NOMO-1 treated with dmso at 0.1 percent for 144 hours (cell line): ENCODE data around the gene UGT8.
"Not testable (repeated sequence)": the region's sequence is repeated elsewhere in the genome, so short reads cannot be mapped to it uniquely, and the experiment has no call there.

Experiments
- DNase-seq: peaks from one replicate; lab custom pipeline; 2025; ENCODE audit not compliant: unreplicated experiment; lab: John Stamatoyannopoulos, UW

Gene UGT8

GRCh38 chr4:114606245-114606644 lies 7.6 kb downstream of the UGT8 start:
- DNase-seq: no peak

- DNase-seq: no peak
Observed at GRCh38 chr4:114607056-114607455, 8.4 kb downstream of the UGT8 start.

DNA sequence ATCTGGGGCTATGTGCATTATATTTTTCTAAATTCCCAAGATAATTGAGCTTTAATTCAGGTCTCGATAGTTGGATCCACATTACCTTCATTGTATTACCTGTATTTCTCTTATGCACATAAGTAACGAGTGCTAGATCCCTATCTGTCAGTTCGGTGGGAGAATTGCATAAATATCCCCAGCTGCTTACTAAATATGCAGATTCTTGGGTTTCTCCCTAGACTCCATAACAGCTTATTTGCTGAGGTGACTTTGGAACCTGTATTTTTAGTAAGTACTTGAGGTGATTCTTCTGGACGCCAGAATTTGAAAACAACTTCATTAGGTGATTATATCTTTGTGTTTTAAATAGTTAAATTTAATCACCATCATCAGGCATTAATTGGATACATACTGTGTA lies 15.0 kb downstream of the UGT8 start:
- no peak for DNase-seq

DNA sequence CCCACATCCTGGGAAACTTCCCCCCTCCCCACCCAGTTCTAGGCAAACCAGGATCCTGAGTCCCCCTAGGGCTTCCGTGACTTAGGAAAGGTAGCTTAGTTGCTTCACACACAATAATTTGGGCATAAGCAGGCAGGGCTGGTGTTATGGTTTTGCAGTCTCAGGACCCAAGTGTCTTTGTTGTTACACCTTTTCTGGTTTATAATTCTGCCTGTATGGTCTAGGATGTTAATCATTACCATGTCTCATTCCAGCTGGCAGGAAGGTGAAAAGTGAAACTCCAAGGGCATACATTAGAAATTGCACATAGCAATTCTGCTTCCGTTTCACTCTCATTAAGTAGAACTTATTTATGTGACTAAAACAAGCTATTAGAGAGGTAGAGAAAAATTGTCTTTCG lies 16.8 kb downstream of the UGT8 start:
- DNase-seq: no peak

GRCh38 chr4:114616036-114616435 lies 17.4 kb downstream of the UGT8 start:
- not testable (repeated sequence) for DNase-seq

- no peak for DNase-seq
Observed at GRCh38 chr4:114626196-114626595, 27.6 kb downstream of the UGT8 start.

- no peak for DNase-seq
Observed at GRCh38 chr4:114636192-114636935, 37.8 kb downstream of the UGT8 start.

DNA sequence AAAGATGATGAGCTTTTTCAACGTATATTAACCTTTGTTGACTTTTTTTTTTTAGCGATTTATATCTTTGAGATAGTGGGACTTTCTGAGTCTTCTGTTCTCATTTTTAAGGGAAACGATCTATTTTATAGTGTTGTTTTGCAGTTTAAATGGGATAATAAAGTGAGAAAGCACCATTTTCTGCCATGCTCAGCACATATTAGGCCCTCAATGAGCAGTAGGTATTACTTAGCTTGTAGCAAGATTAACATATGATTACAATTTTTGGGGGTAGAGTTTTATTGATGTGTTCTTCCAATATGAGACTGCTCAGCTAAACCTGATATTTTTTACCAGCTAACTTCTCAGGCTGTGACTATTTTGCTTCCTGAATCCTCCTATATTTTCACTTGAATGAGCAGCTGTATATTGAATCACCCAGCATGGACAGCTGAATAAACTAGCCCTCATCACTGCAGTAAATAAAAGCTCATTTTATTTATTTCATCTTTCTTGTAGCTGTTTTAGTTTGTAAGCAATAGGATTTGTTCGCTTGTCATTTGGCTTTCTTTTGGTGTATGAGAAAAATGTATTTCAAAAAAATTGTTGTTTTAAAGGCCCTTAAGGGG lies 43.7 kb downstream of the UGT8 start:
- no peak for DNase-seq

DNA sequence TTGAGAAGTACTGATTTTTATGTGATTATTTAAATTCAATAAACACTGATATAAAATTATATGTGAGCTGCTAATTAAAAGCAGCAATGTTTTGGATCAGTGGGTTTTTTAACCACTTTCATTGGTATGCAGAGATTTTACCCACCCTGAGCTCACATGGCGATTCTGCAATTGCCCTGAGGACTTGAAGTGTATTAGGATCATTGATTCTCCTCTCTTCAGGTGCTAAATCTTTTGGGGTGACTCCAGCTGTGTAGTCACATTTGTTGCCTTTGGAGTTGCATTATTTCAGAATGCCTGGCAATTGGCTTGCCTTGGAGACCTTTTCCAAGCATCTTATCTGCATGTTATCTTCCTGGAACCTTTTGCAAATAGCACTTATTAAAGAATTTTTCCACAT lies 51.3 kb downstream of the UGT8 start:
- no peak for DNase-seq

- DNase-seq: no peak
Observed at GRCh38 chr4:114653675-114654074, 55.1 kb downstream of the UGT8 start.

- no peak for DNase-seq
Observed at GRCh38 chr4:114654592-114654991, 56.0 kb downstream of the UGT8 start.

GRCh38 chr4:114658179-114658578 lies 59.6 kb downstream of the UGT8 start:
- no peak for DNase-seq

DNA sequence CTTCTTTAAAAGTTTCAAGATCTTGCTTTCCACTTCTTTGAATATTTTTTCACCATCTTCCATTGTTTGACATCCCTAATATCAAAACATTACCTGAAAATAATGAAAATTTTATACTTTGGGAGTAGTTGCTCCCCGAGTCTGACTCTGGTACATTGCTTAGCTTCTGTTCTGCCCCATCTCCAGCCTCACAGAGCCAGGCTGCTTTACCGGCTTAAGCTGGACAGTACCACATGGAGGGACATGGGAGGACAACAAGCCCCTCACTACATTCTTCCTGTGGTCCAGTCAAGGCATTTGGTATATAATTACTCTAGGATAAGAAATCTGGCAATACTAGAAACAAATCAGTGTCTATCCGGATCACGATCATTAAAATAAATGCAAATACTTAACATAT lies 60.2 kb downstream of the UGT8 start:
- no peak for DNase-seq

GRCh38 chr4:114659386-114660008 lies 60.9 kb downstream of the UGT8 start:
- DNase-seq: peak; percentile 2

DNA sequence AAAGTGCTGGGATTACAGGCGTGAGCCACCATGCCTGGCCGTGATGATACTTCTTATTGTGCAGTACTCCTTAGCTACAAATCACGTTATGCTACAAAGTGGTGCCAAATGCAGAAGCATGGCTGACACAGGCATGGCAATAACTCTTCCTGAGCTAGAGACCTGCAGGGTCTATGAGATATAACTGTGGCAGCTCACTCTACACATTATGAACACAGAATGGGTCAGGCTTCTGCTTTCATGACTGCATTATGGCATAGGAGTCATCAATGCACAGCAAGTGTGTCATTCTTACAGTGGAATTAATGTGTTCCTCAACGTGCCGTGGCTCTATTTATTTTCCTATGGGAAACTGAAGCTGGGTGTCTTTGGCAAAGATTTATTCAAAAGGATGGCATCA lies 64.5 kb downstream of the UGT8 start:
- DNase-seq: no peak

DNA sequence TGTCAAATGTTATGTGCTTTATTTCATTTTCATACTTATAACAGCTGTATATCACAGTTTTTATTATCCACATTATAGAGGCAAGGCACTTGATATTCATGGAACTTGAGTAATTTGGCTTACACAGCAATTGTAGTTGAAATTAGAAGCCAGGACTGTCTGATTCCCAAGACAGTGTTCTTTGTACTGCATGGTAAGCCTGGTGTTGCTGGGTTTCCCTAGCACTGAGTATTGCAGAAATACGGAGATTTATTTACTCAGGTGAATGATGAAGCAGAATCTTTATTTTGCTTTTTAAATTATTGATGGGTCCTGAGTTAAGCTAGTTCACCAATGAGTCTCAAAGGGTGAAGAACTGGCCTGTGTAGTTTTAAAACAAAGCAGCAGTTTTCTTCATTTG lies 70.0 kb downstream of the UGT8 start:
- DNase-seq: no peak

GRCh38 chr4:114670733-114671132 lies 72.1 kb downstream of the UGT8 start:
- DNase-seq: not testable (repeated sequence)

DNA sequence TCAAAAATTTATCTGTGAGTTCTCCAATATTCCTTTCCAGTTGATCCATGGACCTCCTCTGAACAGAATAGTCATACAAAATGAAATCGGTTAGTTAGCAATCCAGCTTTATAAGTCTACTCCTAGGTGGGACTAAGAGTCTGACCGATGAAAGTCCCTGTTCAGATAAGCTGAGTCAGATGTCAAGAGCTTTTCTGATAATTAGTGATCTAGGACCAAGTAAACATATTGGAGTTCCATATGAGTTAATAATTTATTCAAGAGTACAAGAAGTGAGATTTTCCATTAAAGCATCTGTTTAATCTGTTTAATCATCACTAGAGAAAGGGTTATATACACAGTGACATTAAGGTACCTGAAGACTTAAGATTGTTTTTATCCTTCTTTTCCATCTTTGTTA lies 74.7 kb downstream of the UGT8 start:
- DNase-seq: no peak

DNA sequence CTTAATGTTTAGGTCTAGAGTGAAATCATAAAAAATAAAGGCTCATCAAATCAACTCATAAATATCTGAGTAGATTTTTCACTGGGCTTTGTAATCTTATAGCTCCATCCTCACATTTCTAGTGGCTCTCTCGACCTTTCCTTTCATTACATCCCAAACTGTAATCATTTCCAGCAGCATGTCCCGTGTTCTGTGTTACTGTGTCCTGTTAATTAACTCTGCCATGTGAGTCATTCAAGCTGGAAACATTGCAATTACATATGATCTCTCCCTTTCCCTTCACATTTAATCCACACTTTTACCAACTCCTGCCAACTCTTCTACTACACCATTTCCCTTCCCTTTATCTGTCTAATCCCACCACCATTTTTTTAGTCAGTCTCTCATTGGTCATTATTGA lies 75.5 kb downstream of the UGT8 start:
- no peak for DNase-seq

GRCh38 chr4:114677346-114677979 lies 78.9 kb downstream of the UGT8 start:
- DNase-seq: no peak

DNA sequence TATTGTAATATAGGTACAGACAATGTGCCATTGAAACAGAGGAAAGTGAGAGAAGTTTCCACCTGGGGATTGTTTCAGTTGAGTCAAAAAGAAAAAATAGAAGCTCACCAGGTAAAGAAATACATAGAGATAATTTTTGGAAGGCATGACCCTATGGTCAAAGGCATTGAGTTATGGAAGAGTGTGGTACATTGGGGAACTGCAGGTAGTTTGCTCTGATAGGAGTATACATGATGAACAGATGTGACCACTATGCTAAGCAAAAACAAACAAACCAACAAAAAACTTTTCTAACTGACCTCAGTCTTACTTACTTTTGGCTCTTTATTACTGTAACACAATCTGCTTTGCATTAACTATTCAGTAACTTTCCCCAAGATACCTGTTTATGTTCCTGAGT lies 85.9 kb downstream of the UGT8 start:
- DNase-seq: no peak

DNA sequence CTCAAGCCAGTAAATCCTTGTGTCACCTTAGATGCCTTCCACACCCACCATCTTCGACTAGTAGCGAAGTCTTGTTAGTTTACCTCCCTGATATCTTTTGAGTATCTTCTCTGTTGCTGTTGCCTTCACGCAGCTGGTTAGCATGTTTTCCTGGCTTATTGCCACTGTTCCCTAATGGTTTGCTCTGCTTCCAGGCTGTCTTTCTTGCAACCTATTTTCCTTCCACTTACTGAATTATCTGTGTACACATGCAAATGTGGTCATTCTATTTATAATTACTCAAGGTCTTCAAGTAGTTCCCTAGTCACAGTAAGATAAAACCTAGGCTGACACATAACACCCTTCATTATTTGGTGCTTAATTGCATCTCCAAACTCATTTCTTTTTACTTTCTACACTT lies 89.5 kb downstream of the UGT8 start:
- no peak for DNase-seq
